ENCODE results near the gene ZCCHC7. TPM values are rescaled to one million over a fixed set of nuclear protein-coding genes. Genes with fewer than 3 reads are reported as not detected.

The ZCCHC7 gene
- total and polyA plus RNA-seq, 2 experiments from 2014 or later = 15.3 to 19.4 TPM

GRCh38 chr9:37342895-37343294 lies 222.5 kb downstream of the ZCCHC7 start:
- no peaks in the 10 kb centered on the region for H3K36me3 ChIP-seq (ENCODE audit: low read depth)
- H3K27ac ChIP-seq = no peak overlapping the region
- no peaks in the 10 kb centered on the region for H3K27me3 ChIP-seq (replicated peaks; ENCODE audit: insufficient read depth)
- no peak overlapping the region for H3K4me2 ChIP-seq (ENCODE audit: unreplicated experiment)
- H3K79me2 ChIP-seq (ENCODE audit: insufficient read depth) = no peaks in the 10 kb centered on the region
- no peak overlapping the region for H3K9ac ChIP-seq
- in situ Hi-C loops (cut with MboI) = no loop called here
- no peaks in the 10 kb centered on the region for H3K9me3 ChIP-seq (ENCODE audit: low read depth)
- DNase-seq = no peak
- H3K9me2 ChIP-seq (ENCODE audit: insufficient read depth) = no peaks in the 10 kb centered on the region
- no peaks in the 10 kb centered on the region for H3K4me1 ChIP-seq (ENCODE audit: insufficient read depth)
- no peaks in the 10 kb centered on the region; the same call in 1 of the 2 replicates for H4K20me1 ChIP-seq (ENCODE audit: insufficient read depth)
- H2AFZ ChIP-seq = no peak overlapping the region
- 88 to 90% methylated on average over 5 of the region's 5 CpGs for WGBS, 2 experiments (ENCODE audit: low coverage in 1 of 2, low lambda C conversion rate in 2 of 2, missing lambda C conversion rate in 2 of 2)
- H3F3A ChIP-seq (ENCODE audit: insufficient read depth) = no peaks in the 10 kb centered on the region
- TF ChIP-seq EZH2 (IDR thresholded peaks at IDR 0.05; ENCODE audit: insufficient read depth, poor library complexity, severe bottlenecking) = no peak
- TF ChIP-seq EZH2phosphoT487 (IDR thresholded peaks at IDR 0.05; ENCODE audit: insufficient read depth, low read depth) = no peak
- H3K4me3 ChIP-seq = no peak overlapping the region

DNA sequence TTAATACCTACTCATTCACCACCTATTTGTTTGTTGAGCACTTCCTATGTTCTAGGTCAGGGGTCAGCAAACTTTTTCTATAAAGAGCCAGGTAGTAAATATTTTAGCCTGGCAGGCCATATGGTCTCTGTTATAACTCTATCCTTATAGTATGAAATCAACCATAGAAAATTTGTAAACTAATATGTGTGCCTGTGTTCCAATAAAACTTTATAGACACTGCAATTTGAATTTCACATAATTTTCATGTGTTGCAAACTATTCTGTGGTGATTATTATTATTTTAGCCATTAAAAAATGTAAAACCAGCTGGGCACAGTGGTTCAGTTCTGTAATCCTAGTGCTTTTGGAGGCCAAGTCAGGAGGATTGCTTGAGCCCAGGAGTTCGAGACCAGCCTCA lies 223.3 kb downstream of the ZCCHC7 start:
- H3K27ac ChIP-seq = no peak overlapping the region
- TF ChIP-seq EZH2phosphoT487 (IDR thresholded peaks at IDR 0.05; ENCODE audit: insufficient read depth, low read depth) (no peak), EZH2 (IDR thresholded peaks at IDR 0.05; ENCODE audit: insufficient read depth, poor library complexity, severe bottlenecking) (no peak)
- H3K36me3 ChIP-seq (ENCODE audit: low read depth) = no peaks in the 10 kb centered on the region
- no peak overlapping the region for H3K4me2 ChIP-seq (ENCODE audit: unreplicated experiment)
- no peak overlapping the region for H3K9ac ChIP-seq
- no peaks in the 10 kb centered on the region; the same call in 1 of the 2 replicates for H4K20me1 ChIP-seq (ENCODE audit: insufficient read depth)
- H3F3A ChIP-seq (ENCODE audit: insufficient read depth) = no peaks in the 10 kb centered on the region
- no peaks in the 10 kb centered on the region for H3K4me1 ChIP-seq (ENCODE audit: insufficient read depth)
- H3K79me2 ChIP-seq (ENCODE audit: insufficient read depth) = no peaks in the 10 kb centered on the region
- in situ Hi-C loops (cut with MboI) = no loop called here
- no peaks in the 10 kb centered on the region for H3K27me3 ChIP-seq (replicated peaks; ENCODE audit: insufficient read depth)
- H3K9me2 ChIP-seq (ENCODE audit: insufficient read depth) = no peaks in the 10 kb centered on the region
- no peak for DNase-seq
- H3K9me3 ChIP-seq (ENCODE audit: low read depth) = no peaks in the 10 kb centered on the region
- WGBS, 2 experiments (ENCODE audit: low coverage in 1 of 2, low lambda C conversion rate in 2 of 2, missing lambda C conversion rate in 2 of 2) = 100% methylated on average over 1 of the region's 1 CpG
- no peak overlapping the region for H2AFZ ChIP-seq
- no peak overlapping the region for H3K4me3 ChIP-seq

- Histone ChIP-seq H3K36me3 (ENCODE audit: low read depth) (0 out of 2 replicates have a peak, but pooled peaks cover 4% of the 10 kb centered on the region), H3F3A (ENCODE audit: insufficient read depth) (no peaks in the 10 kb centered on the region), H3K4me1 (ENCODE audit: insufficient read depth) (no peaks in the 10 kb centered on the region), H3K9ac (no peak overlapping the region), H3K4me2 (ENCODE audit: unreplicated experiment) (no peak overlapping the region), H2AFZ (no peak overlapping the region), H3K27me3 (replicated peaks; ENCODE audit: insufficient read depth) (no peaks in the 10 kb centered on the region), H3K9me2 (ENCODE audit: insufficient read depth) (no peaks in the 10 kb centered on the region), H3K79me2 (ENCODE audit: insufficient read depth) (no peaks in the 10 kb centered on the region), H3K9me3 (ENCODE audit: low read depth) (no peaks in the 10 kb centered on the region), H3K4me3 (no peak overlapping the region), H4K20me1 (ENCODE audit: insufficient read depth) (no peaks in the 10 kb centered on the region), H3K27ac (no peak overlapping the region)
- no peak for DNase-seq
- no peak for TF ChIP-seq EZH2 (IDR thresholded peaks at IDR 0.05; ENCODE audit: insufficient read depth, poor library complexity, severe bottlenecking)
- no peak for TF ChIP-seq EZH2phosphoT487 (IDR thresholded peaks at IDR 0.05; ENCODE audit: insufficient read depth, low read depth)
- in situ Hi-C loops (cut with MboI) = no loop called here
- 90 to 96% methylated on average over 3 of the region's 3 CpGs for WGBS, 2 experiments (ENCODE audit: low coverage in 1 of 2, low lambda C conversion rate in 2 of 2, missing lambda C conversion rate in 2 of 2)
Measured at GRCh38 chr9:37345038-37345437, 224.7 kb downstream of the ZCCHC7 start.

GRCh38 chr9:37348917-37349316 lies 228.5 kb downstream of the ZCCHC7 start:
- in situ Hi-C loops (cut with MboI) = no loop called here
- TF ChIP-seq EZH2phosphoT487 (IDR thresholded peaks at IDR 0.05; ENCODE audit: insufficient read depth, low read depth) (no peak), EZH2 (IDR thresholded peaks at IDR 0.05; ENCODE audit: insufficient read depth, poor library complexity, severe bottlenecking) (no peak)
- no peak for DNase-seq

More at GRCh38 chr9:37348917-37349316, 228.5 kb downstream of the ZCCHC7 start:
- Histone ChIP-seq H3K36me3 (ENCODE audit: low read depth) (0 out of 2 replicates have a peak, but pooled peaks cover 7% of the 10 kb centered on the region), H4K20me1 (ENCODE audit: insufficient read depth) (no peaks in the 10 kb centered on the region), H3K4me3 (no peak overlapping the region), H3K4me1 (ENCODE audit: insufficient read depth) (no peaks in the 10 kb centered on the region), H3K79me2 (ENCODE audit: insufficient read depth) (no peaks in the 10 kb centered on the region), H3K9me2 (ENCODE audit: insufficient read depth) (no peaks in the 10 kb centered on the region), H3K27ac (no peak overlapping the region), H3K9ac (no peak overlapping the region), H3F3A (ENCODE audit: insufficient read depth) (no peaks in the 10 kb centered on the region), H3K9me3 (ENCODE audit: low read depth) (no peaks in the 10 kb centered on the region), H2AFZ (no peak overlapping the region), H3K27me3 (replicated peaks; ENCODE audit: insufficient read depth) (no peaks in the 10 kb centered on the region), H3K4me2 (ENCODE audit: unreplicated experiment) (no peak overlapping the region)
- WGBS, 2 experiments (ENCODE audit: low coverage in 1 of 2, low lambda C conversion rate in 2 of 2, missing lambda C conversion rate in 2 of 2) = 82 to 88% methylated on average over 3 of the region's 3 CpGs

Data from GM23248 (cell line).